NB4 (cell line): ENCODE measurements around the gene SNN.

Experiments
- CTCF ChIP-seq: IDR thresholded peaks from one replicate; pipeline ENCODE4 v1.5.1; 2012; ENCODE audit warnings: low read depth, low read length
- MYC ChIP-seq: IDR thresholded peaks from 2 replicates; pipeline ENCODE4 v1.6.1; 2011; ENCODE audit warnings: low read depth, low read length
- POLR2A ChIP-seq: IDR thresholded peaks from 2 replicates; pipeline ENCODE4 v1.6.1; 2011; ENCODE audit warnings: mild to moderate bottlenecking; ENCODE audit not compliant: insufficient read length; ENCODE audit errors: extremely low read depth

GRCh38 chr16:11639008-11639562, 29.2 kb upstream of the SNN start:
- no peak for TF ChIP-seq CTCF
- no peak for TF ChIP-seq POLR2A
- no peak for TF ChIP-seq MYC
